ENCODE results near the gene MAP4K1. TPM values are rescaled to one million over a fixed set of nuclear protein-coding genes. Genes with fewer than 3 reads are reported as not detected.
"Not testable (repeated sequence)": the region's sequence is repeated elsewhere in the genome, so short reads cannot be mapped to it uniquely, and the experiment has no call there.

Gene MAP4K1
- polyA plus RNA-seq, 1 donor from 2014 or later: 1.0 TPM

GRCh38 chr19:38561053-38561606 lies 56.6 kb downstream of the MAP4K1 start:
- H3F3A ChIP-seq (ENCODE audit: insufficient read depth, low read length, poor library complexity, severe bottlenecking): no peaks in the 10 kb centered on the region
- no peaks in the 10 kb centered on the region for H3K79me2 ChIP-seq (replicated peaks; ENCODE audit: insufficient read depth, low read length)
- TF ChIP-seq REST (IDR thresholded peaks at IDR 0.05; ENCODE audit: borderline replicate concordance): no peak
- no peak for TF ChIP-seq SMC3 (conservative IDR thresholded peaks at IDR 0.05; ENCODE audit: poor library complexity)
- no peak for TF ChIP-seq EZH2 (IDR thresholded peaks at IDR 0.05; ENCODE audit: borderline replicate concordance, insufficient read depth, low read length, poor library complexity, severe bottlenecking)
- TF ChIP-seq, protein P1, sequence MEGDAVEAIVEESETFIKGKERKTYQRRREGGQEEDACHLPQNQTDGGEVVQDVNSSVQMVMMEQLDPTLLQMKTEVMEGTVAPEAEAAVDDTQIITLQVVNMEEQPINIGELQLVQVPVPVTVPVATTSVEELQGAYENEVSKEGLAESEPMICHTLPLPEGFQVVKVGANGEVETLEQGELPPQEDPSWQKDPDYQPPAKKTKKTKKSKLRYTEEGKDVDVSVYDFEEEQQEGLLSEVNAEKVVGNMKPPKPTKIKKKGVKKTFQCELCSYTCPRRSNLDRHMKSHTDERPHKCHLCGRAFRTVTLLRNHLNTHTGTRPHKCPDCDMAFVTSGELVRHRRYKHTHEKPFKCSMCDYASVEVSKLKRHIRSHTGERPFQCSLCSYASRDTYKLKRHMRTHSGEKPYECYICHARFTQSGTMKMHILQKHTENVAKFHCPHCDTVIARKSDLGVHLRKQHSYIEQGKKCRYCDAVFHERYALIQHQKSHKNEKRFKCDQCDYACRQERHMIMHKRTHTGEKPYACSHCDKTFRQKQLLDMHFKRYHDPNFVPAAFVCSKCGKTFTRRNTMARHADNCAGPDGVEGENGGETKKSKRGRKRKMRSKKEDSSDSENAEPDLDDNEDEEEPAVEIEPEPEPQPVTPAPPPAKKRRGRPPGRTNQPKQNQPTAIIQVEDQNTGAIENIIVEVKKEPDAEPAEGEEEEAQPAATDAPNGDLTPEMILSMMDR (IDR thresholded peaks at IDR 0.05; ENCODE audit: poor library complexity, severe bottlenecking): no peak
- TF ChIP-seq POLR2AphosphoS5 (IDR thresholded peaks at IDR 0.05): no peak
- TF ChIP-seq EP300 (conservative IDR thresholded peaks at IDR 0.05; ENCODE audit: poor library complexity, severe bottlenecking): no peak
- TF ChIP-seq RAD21 (conservative IDR thresholded peaks at IDR 0.05): no peak
- TF ChIP-seq TAF1 (IDR thresholded peaks at IDR 0.05; ENCODE audit: low read depth): no peak
- TF ChIP-seq MXI1 (conservative IDR thresholded peaks at IDR 0.05; ENCODE audit: poor library complexity, severe bottlenecking): no peak
- H3K27me3 ChIP-seq (ENCODE audit: insufficient read depth, low read depth, low read length): no peaks in the 10 kb centered on the region
- H4K20me1 ChIP-seq (ENCODE audit: insufficient read depth): no peaks in the 10 kb centered on the region
- no peak overlapping the region for H3K4me2 ChIP-seq (ENCODE audit: low read length)
- H3K9me2 ChIP-seq (ENCODE audit: insufficient read depth, low read length): no peaks in the 10 kb centered on the region
- no peaks in the 10 kb centered on the region for H3K36me3 ChIP-seq (ENCODE audit: insufficient read depth, low read length)
- H3K4me3 ChIP-seq (ENCODE audit: low read length): no peak overlapping the region
- H3K9ac ChIP-seq (ENCODE audit: low read length): no peak overlapping the region
- no peaks in the 10 kb centered on the region for H3K9me3 ChIP-seq (ENCODE audit: low read length)
- no peak overlapping the region for H2AFZ ChIP-seq (ENCODE audit: low read depth, low read length)
- no peak overlapping the region for H3K27ac ChIP-seq (ENCODE audit: low read length)

- Histone ChIP-seq H3K9me3 (ENCODE audit: low read length) (no peaks in the 10 kb centered on the region), H3K4me3 (ENCODE audit: low read length) (no peak overlapping the region), H3K9me2 (ENCODE audit: insufficient read depth, low read length) (no peaks in the 10 kb centered on the region), H3F3A (ENCODE audit: insufficient read depth, low read length, poor library complexity, severe bottlenecking) (no peaks in the 10 kb centered on the region), H3K27ac (ENCODE audit: low read length) (no peak overlapping the region), H3K36me3 (ENCODE audit: insufficient read depth, low read length) (no peaks in the 10 kb centered on the region), H3K27me3 (ENCODE audit: insufficient read depth, low read depth, low read length) (no peaks in the 10 kb centered on the region), H2AFZ (ENCODE audit: low read depth, low read length) (no peak overlapping the region), H3K4me2 (ENCODE audit: low read length) (no peak overlapping the region), H3K9ac (ENCODE audit: low read length) (no peak overlapping the region), H3K79me2 (replicated peaks; ENCODE audit: insufficient read depth, low read length) (no peaks in the 10 kb centered on the region), H4K20me1 (ENCODE audit: insufficient read depth) (no peaks in the 10 kb centered on the region)
- no peak for TF ChIP-seq REST (IDR thresholded peaks at IDR 0.05; ENCODE audit: borderline replicate concordance)
- TF ChIP-seq RAD21 (conservative IDR thresholded peaks at IDR 0.05): no peak
- no peak for TF ChIP-seq EP300 (conservative IDR thresholded peaks at IDR 0.05; ENCODE audit: poor library complexity, severe bottlenecking)
- no peak for TF ChIP-seq TAF1 (IDR thresholded peaks at IDR 0.05; ENCODE audit: low read depth)
- TF ChIP-seq MXI1 (conservative IDR thresholded peaks at IDR 0.05; ENCODE audit: poor library complexity, severe bottlenecking): no peak
- TF ChIP-seq EZH2 (IDR thresholded peaks at IDR 0.05; ENCODE audit: borderline replicate concordance, insufficient read depth, low read length, poor library complexity, severe bottlenecking): no peak
- TF ChIP-seq SMC3 (conservative IDR thresholded peaks at IDR 0.05; ENCODE audit: poor library complexity): no peak
Measured at GRCh38 chr19:38559428-38560401, 58.0 kb downstream of the MAP4K1 start.

- H4K20me1 ChIP-seq (ENCODE audit: insufficient read depth); H3K9ac ChIP-seq (ENCODE audit: low read length); H3F3A ChIP-seq (ENCODE audit: insufficient read depth, low read length, poor library complexity, severe bottlenecking); H3K27ac ChIP-seq (ENCODE audit: low read length); H3K4me2 ChIP-seq (ENCODE audit: low read length); H3K4me3 ChIP-seq (ENCODE audit: low read length); H3K36me3 ChIP-seq (ENCODE audit: insufficient read depth, low read length); H3K9me2 ChIP-seq (ENCODE audit: insufficient read depth, low read length); H3K79me2 ChIP-seq (replicated peaks; ENCODE audit: insufficient read depth, low read length); H3K9me3 ChIP-seq (ENCODE audit: low read length); H2AFZ ChIP-seq (ENCODE audit: low read depth, low read length); H3K27me3 ChIP-seq (ENCODE audit: insufficient read depth, low read depth, low read length): not testable (repeated sequence)
Measured at GRCh38 chr19:38558933-38559332, 58.8 kb downstream of the MAP4K1 start.
